Mesenteric fat pad (tissue), 1 donor: ENCODE measurements around the gene TMF1. TPM values are rescaled to one million over a fixed set of nuclear protein-coding genes. Genes with fewer than 3 reads are reported as not detected.
A peak's percentile ranks its signal among the peaks of the same experiment; 100 is the strongest.

Source experiments
- DNase-seq: peaks from one replicate; pipeline ENCODE4 v3.0.0-alpha.2; 2020; ENCODE audit warnings: low spot score
- total RNA-seq: library from RNA; stranded (reverse); fragmentation: NEBNext Ultra II Directional; extraction: Animal tissue kit (Norgen Biotek cat#: 25700); gene quantifications from one replicate; pipeline ENCODE4 v1.2.1, GENCODE V29; 2021
- donor health status: DM: yes; HTN: yes; CAD: no.

TMF1 gene
- total RNA-seq, 1 donor from 2014 or later = 32.9 TPM

GRCh38 chr3:69014022-69014580 is 38.0 kb downstream of the TMF1 start:
- DNase-seq = no peak

GRCh38 chr3:69013253-69014021 is 38.7 kb downstream of the TMF1 start, which contains the start of gene EOGT:
EOGT (minus strand) TSS chr3:69013684; CDS start chr3:69009846, 3,838 bp downstream.
- peak; percentile 96 for DNase-seq

- DNase-seq = no peak
Observed at GRCh38 chr3:69012800-69013252, 39.3 kb downstream of the TMF1 start.

- no peak for DNase-seq
Observed at GRCh38 chr3:69012100-69012799, 39.9 kb downstream of the TMF1 start.

- no peak for DNase-seq
Observed at GRCh38 chr3:69011096-69011730, 40.9 kb downstream of the TMF1 start.

GRCh38 chr3:69009559-69010410 is 42.3 kb downstream of the TMF1 start:
- no peak for DNase-seq

- no peak for DNase-seq
Observed at GRCh38 chr3:69008980-69009379, 43.2 kb downstream of the TMF1 start.

- no peak for DNase-seq
Observed at GRCh38 chr3:69005791-69006482, 46.2 kb downstream of the TMF1 start.

- no peak for DNase-seq
Observed at GRCh38 chr3:69005071-69005790, 46.9 kb downstream of the TMF1 start.

- DNase-seq = no peak
Observed at GRCh38 chr3:69004138-69004537, 48.0 kb downstream of the TMF1 start.

GRCh38 chr3:68999605-69000004 is 52.5 kb downstream of the TMF1 start:
- no peak for DNase-seq

GRCh38 chr3:68999158-68999557 is 53.0 kb downstream of the TMF1 start:
- DNase-seq = no peak

- DNase-seq = no peak
Observed at GRCh38 chr3:68997887-68998286, 54.2 kb downstream of the TMF1 start.

GRCh38 chr3:68996356-68996995 is 55.7 kb downstream of the TMF1 start:
- no peak for DNase-seq

- DNase-seq = no peak
Observed at GRCh38 chr3:68988740-68989139, 63.4 kb downstream of the TMF1 start.

GRCh38 chr3:68987322-68987721 is 64.8 kb downstream of the TMF1 start:
- no peak for DNase-seq

- no peak for DNase-seq
Observed at GRCh38 chr3:68986496-68987208, 65.5 kb downstream of the TMF1 start.

- no peak for DNase-seq
Observed at GRCh38 chr3:68985146-68985790, 66.9 kb downstream of the TMF1 start.
